LoVo (cell line): Measurements from ENCODE around the gene ZMYM3.
A peak's percentile ranks its signal among the peaks of the same experiment; 100 is the strongest.

Source experiments
- DNase-seq: peaks from one replicate; pipeline ENCODE4 v3.0.0-alpha.2; 2016; ENCODE audit warnings: low spot score

Gene ZMYM3

DNA sequence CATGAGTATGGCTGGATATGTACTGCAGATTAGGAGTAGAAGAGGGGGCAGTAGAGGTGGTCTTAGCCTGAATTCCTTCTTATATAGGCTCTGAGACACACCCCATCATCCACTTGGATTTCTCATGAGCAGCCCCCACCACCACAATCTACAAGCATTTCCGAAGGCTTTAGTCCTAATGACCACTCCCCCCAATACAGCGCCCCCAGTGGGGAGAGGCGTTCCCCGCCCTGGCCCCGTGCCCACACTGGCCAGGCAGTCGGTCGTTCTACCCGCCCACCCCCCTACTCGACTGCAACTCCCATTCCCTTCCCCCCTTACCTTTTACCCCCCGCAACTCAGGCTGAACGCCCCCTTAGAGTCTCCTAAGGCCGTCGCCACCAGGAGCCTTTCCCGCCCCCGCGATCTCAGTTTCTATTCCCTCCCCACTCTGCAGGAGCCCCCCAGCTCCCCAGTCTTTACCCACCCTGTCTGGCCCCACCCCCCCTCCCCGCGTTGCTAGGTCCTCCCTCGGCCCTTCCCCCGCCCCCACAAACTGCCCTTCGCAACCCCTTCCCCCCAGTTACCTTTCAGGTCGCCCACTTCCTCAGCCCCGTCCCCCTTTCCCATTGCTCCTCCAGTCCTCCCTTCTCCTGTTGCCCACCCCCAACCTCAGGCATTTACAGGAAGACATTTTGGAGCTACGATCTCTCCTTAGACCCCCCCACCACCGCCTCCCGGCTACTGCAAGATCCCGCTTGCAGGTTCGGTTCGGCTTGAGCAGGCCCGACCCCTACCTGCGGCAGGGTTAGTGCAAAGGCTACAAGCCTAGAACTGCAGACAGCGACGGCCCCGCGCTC, 468 bp downstream of the ZMYM3 start:
- DNase-seq = peak; percentile 23

DNA sequence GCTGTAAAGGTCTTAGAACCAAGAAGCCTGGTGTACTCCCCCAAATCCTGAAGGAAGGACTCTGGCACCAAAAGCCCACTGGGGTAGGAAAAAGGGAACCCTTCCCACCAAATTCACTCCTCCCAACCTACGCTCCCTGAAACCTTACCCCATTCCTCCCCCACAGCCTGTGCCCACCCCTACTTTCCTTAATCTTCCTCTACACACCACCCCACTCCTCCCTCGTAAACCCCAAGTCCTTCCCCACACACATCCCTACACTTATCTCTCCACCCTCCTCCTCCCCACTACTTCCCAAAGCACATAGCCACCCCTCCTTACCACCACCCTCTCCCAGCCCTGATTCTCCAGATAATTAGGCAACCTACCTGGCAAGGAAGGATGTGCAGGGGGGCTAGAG, 1.7 kb downstream of the ZMYM3 start:
- no peak for DNase-seq

DNA sequence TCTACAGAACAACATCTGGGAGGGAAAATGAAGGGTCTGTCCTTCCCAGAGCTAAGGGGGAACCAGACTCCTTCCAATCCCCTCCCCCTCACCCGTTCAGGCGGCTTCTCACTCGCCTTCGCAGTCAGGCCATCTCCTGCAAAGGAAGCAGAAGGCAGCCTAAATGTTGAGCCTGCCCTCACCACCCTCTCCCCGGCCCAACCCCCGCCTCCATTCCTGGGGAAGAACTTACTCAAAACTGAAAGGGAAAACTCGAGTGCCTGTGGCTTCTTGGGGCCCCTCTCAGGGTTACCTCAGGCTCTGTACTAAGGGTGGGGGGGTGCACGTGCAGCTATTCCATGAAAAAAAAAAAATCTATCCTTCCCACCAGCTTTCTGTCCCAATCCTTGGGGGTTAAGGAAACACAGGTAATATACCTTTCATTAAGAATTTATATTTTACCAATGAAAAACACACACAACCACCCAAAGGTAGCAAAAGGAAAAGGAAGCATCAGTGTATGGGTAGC, 2.4 kb downstream of the ZMYM3 start:
- no peak for DNase-seq

DNA sequence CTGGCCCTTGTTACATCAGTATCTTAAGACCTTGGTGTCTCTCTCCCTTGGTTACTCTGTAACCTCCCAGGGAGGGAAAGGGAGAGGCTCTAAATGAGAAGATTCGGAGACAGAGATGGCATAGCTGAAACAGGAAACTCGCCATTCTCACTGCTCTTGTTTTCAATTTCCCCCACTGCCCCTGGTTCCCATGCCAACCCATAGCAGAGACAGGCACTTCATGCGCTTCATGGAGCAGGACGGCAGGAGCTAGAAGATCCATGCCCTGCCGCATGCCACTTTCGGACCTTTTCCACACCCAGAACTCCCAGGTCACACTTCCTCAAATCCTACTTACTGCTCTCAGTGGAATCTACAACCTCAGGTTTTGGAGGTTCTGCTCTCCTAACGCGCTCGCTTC, 3.1 kb downstream of the ZMYM3 start:
- DNase-seq = no peak

DNA sequence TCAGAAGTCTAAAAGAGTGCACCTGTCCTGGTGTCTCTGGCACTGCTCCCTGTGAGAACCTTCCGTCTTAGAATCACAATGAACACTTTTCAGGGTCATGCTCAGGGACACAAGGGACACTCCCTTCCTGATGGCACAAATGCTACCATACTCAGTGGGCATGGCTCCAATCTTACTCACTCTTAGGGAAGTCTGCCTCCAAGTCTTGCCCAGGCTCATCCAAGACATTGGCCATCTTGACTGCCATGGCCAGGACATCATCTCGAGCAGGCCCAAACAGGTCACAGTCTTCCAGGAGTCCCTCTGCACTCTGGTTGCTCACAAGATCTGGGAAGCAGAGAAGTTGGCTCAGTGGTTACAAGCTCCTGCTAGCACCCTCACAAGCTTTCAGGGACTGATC, 8.8 kb downstream of the ZMYM3 start:
- no peak for DNase-seq

DNA sequence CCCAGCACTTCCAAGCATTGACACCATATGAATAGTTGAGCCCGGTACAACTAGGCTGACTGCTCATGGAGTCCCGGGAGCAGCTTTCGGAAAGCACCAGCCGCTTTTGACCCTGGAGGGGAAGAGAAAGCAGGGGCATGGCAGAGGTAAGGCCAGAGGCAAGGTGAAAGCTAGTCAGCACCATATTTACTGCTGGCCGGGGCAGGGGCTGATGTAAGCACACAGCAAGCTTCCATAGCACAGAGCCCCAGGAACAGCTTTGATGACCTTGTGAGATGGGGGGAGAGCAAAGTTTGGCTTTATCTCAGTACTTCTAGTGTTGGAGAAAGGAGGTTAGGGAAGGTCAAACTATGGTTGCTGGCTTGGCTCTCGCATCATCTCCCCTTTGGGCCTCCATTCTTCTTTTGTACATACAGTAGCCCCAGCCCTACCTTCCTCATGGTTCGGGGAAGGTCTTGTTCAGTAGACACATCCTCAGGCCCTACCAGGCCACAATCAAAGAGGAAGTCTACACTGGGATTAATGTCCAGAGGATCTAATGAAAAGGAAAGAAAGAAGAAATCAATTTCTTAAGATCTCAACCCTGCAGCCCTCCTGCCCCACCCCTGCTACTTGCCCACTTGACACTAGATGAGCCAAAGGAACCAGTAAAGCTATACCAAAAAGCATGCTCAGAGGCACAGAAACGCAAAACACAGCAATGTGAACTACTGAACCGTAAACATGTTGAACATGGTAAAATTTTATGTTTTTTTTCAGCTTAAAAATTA, 9.4 kb downstream of the ZMYM3 start:
- DNase-seq = no peak

DNA sequence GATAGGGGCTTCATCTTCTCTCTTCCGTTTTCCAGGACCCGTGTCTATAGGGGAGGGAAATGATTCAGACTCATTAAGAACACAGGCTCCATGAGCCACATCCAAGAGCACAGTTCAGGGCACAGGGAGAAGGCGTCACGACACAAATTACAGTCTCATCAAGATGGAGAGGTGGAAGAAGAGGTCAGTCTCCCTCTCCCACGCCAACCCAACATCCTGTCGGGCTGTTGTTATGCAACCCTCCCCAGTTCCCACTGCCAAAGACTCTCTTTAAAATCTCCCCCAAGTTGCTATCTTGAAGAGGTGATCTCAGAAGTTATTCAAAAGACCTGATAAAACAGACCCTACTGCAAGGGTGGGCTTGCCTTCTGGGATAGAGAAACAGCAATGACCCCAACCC, 12.6 kb downstream of the ZMYM3 start:
- DNase-seq = no peak

DNA sequence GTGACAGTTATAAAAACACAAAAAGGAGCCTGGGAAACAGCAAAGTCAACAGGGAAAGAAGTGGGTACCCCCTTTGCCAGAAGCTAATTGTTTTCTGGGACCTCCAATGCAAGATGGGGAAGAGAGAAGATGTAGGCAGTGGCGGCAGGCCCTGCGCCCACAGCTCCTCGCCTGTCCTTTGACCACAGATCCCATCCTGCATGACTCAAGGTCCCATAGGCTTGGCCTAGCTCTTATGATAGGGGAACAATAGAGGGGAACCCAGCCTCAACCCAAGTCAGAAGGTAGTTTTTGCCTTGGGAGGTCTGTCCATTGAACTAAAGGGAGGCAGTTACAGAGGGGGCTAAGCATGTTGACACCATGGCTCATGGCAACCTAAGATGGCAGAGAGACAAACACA, 14.2 kb downstream of the ZMYM3 start:
- DNase-seq = no peak

DNA sequence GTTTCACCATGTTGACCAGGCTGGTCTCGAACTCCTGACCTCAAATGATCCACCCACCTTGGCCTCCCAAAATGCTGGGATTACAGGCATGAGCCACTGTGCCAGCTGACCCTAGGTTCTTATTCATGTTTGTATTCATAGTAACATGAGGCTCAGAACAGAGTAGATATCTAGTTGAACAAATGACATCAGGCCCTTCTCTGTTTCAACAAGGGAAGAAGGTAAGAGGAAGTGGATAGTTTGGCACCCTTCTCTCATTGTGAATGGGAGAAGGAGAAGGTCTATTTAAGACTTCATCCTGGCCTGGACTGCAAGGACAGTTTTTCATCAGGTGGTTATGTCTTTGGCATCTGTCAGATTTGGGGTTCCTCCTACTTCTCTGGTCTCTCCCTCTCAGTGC, 17.1 kb downstream of the ZMYM3 start:
- no peak for DNase-seq

DNA sequence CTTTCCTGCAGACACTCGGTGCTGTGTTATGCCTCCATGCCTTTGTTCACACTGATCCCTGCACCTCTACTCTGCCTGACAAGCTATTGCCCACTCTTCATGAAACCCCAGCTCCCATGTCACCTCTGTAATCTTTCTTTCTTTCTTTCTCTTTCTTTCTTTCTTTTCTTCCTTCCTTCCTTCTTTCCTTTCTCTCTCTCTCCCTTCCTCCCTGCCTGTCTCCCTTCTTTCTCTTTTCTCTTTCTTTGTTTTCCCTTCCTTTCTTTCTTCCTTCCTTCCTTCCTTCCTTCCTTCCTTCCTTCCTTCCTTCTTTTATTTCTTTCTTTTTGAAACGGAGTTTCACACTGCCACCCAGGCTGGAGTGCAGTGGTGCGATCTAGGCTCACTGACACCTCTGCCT, 18.5 kb downstream of the ZMYM3 start:
- no peak for DNase-seq

DNA sequence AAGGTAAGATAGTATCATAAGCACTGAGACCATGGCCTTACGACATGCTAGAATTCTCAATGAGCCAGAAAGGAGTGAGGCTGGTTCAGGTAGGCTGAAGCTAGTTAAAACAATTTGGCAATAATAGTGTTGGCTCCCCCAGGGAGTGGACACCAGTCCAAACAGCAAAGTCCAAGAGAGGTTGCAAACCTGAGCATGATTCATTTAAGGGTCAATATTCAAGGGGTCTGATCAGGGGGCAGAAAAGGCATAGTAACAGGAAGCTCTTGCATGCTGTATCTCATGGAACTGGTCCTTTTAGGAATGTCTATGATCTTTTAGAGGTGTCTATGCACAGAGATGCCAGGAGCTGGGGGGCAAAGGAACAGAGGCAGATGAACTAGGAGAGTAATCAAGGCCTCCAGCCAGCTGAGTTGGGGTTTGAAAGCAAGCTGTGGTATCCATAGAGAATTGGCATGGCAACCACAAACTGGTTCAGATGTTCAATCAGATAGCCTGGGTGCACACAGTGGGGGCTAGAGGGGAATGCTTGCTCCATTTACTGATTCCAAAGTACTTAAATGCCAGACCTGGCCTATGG, 25.8 kb downstream of the ZMYM3 start:
- DNase-seq = no peak

DNA sequence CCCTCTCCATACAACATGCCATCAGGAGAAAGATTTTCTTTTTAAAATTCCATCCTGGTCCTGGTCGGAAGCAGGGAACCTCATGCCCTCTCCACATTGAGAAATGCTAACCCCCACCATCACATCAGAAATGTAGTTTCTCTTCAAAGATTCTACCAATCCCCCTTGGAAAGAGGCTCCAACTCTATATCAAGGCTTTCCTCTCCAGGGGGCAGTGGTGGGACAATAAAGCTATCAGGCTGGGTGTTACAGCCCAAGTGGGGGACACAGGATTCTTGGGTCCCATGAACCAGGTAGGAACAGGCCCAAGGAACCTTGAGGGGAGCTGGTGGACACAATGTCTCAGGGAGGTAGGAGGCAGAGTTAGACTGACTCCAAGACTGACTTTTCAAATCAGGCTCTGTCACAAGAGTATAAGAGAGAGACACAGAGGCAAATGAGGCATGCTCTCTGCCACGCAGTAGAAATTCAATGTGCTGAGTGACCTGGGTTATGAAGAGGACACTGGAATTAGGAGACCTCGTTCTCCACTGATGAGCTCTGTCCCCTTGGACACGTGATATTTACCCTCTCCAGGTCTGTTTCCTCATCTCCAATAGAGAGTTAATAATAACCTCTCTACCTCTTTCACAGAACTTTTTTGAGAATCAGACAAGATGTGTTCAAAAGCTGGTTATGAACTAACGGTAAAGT, 26.4 kb downstream of the ZMYM3 start:
- no peak for DNase-seq

DNA sequence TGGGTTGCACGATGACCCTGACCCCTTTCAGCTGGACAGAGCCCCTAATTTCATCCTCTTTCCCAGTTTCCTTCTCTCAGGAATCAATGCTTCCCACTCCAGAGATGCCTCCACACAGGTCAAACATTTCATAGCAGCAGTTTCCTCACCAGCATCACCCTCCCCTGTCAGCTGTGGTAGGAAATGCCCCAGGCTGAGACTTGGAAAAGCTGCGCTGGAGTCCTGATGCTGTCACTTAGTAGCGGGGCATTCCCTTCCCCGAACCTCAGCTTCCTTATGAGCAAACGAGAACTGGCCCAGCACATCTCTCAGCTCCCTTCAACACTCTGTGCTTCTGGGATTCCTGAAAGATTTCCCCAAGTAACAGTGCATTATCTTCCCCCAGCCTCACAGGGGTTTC, 28.3 kb downstream of the ZMYM3 start:
- DNase-seq = no peak

DNA sequence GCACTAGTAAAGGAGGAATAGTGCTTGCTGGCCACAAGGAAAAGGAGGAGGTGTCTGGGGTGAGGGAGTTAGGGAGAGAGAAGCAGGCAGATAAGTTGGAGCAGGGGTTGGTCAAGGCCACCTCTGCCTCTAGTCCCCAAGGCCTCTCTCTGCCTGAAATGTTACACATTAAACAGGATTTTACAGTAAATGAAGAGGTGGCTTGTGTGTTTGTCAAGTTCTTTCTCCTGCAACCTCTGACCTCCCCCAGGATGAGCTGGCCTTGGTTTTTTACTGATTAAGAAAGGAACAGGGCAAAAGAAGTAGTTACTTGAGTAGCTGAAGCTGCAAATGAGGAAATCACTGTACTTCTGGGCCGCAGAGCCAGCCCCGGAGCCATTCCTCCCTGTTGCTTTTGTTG, 28.9 kb downstream of the ZMYM3 start:
- no peak for DNase-seq

DNA sequence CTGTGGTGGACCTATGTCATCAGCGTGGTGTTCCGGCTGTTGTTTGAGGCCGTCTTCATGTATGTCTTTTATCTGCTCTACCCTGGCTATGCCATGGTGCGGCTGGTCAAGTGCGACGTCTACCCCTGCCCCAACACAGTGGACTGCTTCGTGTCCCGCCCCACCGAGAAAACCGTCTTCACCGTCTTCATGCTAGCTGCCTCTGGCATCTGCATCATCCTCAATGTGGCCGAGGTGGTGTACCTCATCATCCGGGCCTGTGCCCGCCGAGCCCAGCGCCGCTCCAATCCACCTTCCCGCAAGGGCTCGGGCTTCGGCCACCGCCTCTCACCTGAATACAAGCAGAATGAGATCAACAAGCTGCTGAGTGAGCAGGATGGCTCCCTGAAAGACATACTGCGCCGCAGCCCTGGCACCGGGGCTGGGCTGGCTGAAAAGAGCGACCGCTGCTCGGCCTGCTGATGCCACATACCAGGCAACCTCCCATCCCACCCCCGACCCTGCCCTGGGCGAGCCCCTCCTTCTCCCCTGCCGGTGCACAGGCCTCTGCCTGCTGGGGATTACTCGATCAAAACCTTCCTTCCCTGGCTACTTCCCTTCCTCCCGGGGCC, 29.7 kb downstream of the ZMYM3 start:
- no peak for DNase-seq

DNA sequence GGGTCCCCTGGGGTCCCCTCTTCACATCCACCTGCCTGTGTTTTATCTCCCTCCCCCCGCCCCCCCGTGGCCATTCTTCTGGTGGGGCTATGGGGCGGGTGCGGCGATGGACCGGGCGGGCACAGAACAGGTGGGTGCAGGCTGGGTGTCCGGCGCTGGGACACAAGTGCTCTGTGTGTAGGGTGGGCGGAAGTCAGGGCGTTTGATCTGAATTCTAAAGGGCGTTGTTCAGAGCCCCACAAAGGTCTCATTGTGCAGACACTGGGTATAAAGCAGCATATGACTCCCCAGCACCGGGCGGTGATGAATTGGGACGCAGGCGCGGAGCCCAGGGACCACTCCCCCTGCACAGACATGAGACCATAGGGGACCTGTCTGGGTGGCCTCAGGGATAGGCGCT, 31.0 kb downstream of the ZMYM3 start, which contains the start of gene GJB1:
Gene GJB1 (plus strand): TSS at position 296 of the 400 bp plus-strand sequence. CDS start 484 bp downstream, outside the sequence.
- no peak for DNase-seq

DNA sequence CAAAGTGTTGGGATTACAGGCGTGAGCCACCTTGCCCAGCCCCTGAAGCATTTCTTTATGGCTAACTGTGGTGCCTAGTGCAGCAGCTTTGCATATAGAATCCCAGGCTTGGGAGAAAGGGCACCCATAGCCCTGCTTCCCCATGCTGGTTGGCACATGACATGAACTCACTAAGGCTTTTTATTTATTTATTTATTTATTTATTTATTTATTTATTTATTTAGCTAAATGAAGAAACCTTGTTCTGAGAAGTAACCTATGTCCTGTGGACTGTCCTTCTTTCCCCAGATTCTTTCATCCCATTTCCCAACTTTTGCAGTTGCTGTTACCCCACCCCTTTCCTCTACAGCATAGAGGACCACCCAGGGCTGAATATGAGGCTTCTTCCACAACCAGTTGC, 32.8 kb downstream of the ZMYM3 start:
- DNase-seq = no peak

DNA sequence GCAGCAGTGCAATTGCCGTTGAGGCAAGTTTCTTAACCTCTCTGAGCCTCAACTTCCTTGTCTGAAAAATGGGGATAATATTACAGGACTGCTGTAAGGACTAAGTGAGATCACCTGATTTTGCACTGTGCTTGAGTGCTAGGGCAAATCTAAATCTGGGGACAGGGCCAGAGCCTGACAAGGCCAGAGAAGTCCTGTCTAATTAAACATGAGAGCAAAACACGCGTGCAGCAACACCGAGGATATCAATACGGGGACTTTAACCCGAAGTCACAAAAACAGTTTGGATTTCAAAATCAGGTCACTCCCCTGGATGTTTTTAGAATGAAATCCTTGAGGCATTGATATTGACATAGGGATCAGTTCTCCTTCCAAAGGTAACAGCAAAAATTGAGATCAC, 36.6 kb downstream of the ZMYM3 start:
- no peak for DNase-seq

DNA sequence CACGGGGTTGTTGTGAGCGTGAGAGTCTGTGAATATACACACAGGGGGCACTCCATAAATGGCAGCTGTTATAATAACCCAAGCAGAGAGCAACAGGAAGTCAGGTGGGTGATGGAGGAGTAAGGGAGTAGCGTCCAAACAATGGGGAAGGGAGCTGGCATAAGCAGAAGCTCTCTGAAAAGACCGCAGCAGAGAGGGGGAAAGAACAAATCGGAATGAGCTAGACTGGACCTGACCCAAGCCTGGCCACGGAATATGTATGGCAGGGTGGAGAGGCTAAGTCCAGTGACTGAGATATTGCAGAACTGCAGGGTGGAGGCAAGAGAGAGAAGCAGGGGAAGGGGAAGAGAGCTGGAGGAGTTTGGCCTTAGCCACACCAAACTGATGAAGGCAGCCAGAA, 37.5 kb downstream of the ZMYM3 start:
- no peak for DNase-seq

DNA sequence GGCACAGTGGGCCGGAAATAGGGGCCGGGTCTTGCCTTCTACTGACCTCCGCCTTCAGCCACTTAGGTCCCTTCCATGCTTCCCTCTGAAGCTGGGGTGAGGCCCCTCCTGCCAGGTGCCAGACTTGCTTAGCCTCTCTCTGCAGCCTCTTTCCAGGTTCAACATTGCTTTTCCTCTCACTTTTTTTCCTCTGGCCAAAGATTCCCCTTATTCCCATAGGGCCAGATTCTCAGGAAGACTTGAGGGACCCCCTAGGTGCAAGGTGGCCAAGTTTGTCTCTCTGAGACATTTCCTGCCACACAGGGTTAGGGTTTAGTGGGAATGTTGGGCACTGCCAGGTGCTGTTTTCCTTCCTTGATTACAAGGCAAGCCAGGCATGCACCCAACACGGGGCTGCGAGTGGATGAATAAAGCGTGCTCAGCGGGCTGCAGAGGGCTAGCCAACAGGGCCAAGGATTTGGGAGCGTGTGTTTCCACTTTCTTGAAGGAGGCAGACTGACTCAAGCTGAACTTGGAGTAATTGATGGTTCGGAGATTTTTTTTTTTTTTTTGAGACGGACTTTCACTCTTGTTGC, 38.5 kb downstream of the ZMYM3 start:
- no peak for DNase-seq

DNA sequence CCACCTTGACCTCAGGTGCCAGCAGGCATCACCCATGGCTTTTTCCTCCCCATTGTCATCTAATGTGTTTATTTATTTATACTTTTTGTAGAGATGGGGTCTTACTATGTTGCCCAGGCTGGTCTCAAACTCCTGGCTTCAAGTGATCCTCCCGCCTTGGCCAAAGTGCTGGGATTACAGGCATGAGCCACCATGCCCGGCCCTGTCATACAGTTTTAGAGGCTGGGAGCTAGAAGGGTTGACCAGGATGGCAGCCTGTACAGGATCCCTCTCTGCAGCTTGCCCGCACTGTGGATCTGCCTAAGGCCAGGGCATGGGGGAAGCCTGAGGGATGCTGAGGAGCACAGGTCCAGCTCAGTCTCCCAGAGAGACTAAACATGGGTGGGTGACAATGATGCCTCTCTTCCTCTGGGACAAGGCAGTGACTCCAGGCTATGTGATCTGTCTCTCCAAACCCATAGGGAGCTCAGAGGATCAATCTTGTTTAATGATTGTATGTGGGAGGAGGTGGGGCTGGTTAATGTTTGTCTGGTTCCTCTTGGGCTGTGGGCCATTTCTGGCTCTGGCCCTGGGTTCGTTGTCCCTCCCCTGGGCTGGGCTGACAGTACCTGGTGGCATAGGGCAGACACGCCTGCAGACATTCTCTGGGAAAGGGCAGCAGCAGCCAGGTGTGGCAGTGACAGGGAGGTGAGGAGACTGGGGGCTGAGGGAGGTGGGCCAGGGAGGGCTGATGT, 39.2 kb downstream of the ZMYM3 start:
- no peak for DNase-seq
